GM18520 (cell line): ENCODE data around the gene SPAG7.

ENCODE experiments used
- ATAC-seq: cut with Tn5 transposase; IDR thresholded peaks from one replicate; pipeline ENCODE4 v1.9.1; 2021; ENCODE audit not compliant: unreplicated experiment

Gene SPAG7

GRCh38 chr17:4978726-4979125, 11.1 kb upstream of the SPAG7 start:
- ATAC-seq, result no peak

- no peak for ATAC-seq
These were observed 6.6 kb upstream of the SPAG7 start for GRCh38 chr17:4974115-4974670.

- no peak for ATAC-seq
These were observed 5.9 kb upstream of the SPAG7 start for GRCh38 chr17:4973256-4974114.

- ATAC-seq, result no peak
These were observed 5.1 kb upstream of the SPAG7 start for GRCh38 chr17:4972752-4973151.

GRCh38 chr17:4972322-4972721, 4.7 kb upstream of the SPAG7 start:
- ATAC-seq, result no peak

GRCh38 chr17:4971826-4972225, 4.2 kb upstream of the SPAG7 start:
- no peak for ATAC-seq

- no peak for ATAC-seq
These were observed 2.7 kb upstream of the SPAG7 start for GRCh38 chr17:4970273-4970672.

GRCh38 chr17:4969551-4970173, 2.0 kb upstream of the SPAG7 start:
- no peak for ATAC-seq

GRCh38 chr17:4969047-4969550, 1.5 kb upstream of the SPAG7 start:
- no peak for ATAC-seq

GRCh38 chr17:4968486-4969046, 949 bp upstream of the SPAG7 start:
- no peak for ATAC-seq

- ATAC-seq, result peak; percentile 68
These were observed 626 bp downstream of the SPAG7 start for GRCh38 chr17:4966844-4967538.

- ATAC-seq, result no peak
These were observed 2.2 kb downstream of the SPAG7 start for GRCh38 chr17:4965311-4965986.

GRCh38 chr17:4960279-4960922, 7.2 kb downstream of the SPAG7 start:
- no peak for ATAC-seq

- ATAC-seq, result no peak
These were observed 8.2 kb downstream of the SPAG7 start for GRCh38 chr17:4959261-4959965.

GRCh38 chr17:4958102-4958501, 9.5 kb downstream of the SPAG7 start:
- ATAC-seq, result no peak

GRCh38 chr17:4956493-4957061, 11.0 kb downstream of the SPAG7 start:
- no peak for ATAC-seq

GRCh38 chr17:4955091-4955490, 12.5 kb downstream of the SPAG7 start:
- no peak for ATAC-seq

- ATAC-seq, result no peak
These were observed 14.1 kb downstream of the SPAG7 start for GRCh38 chr17:4953451-4953961.

GRCh38 chr17:4951486-4951885, 16.1 kb downstream of the SPAG7 start:
- ATAC-seq, result no peak
